Naive thymus-derived CD8-positive, alpha-beta T cell (primary cell): Measurements from ENCODE around the gene TECTA. TPM values are rescaled to one million over a fixed set of nuclear protein-coding genes. Genes with fewer than 3 reads are reported as not detected.

Experiments used
- ATAC-seq, 2 donors: fragments of 150-1000 bp; cut with Tn5 transposase in 1 of 2; sonication (Bioruptor Pico), chemical (Tn5 transposase) in 1 of 2; 1 replicate in 1 of 2; 2 replicates in 1 of 2; pipeline ENCODE4 v1.10.0; 2021; ENCODE audit warnings: mild to moderate bottlenecking in 2 of 2, moderate library complexity in 2 of 2
- POLR2A ChIA-PET: fragments of 350-600 bp; sonication (Branson Sonifier 250); formaldehyde crosslinking; loops from one replicate; lab custom pipeline; 2021; ENCODE audit warnings: antibody characterized with exemption; lab: Charles Lee
- DNase-seq, 10 donors: peaks; one replicate each; pipeline versions ENCODE4 v3.0.0 to v3.0.0-alpha.2; 2020 to 2022
- H3K27ac Mint-ChIP-seq, 10 donors: one replicate each; pipeline ENCODE4 v1.8.0; 2020 to 2022; ENCODE audit warnings: mild to moderate bottlenecking in 10 of 10, mixed read lengths in 10 of 10, moderate library complexity in 4 of 10, inconsistent platforms in 1 of 10
- H3K27me3 Mint-ChIP-seq, 5 donors: one replicate each; pipeline ENCODE4 v1.8.0; 2021 to 2022; ENCODE audit warnings: mixed read lengths in 5 of 5
- H3K36me3 Mint-ChIP-seq, 3 donors: one replicate each; pipeline ENCODE4 v1.8.0; 2020 to 2022; ENCODE audit warnings: mixed read lengths in 3 of 3, mild to moderate bottlenecking in 2 of 3, inconsistent platforms in 1 of 3
- H3K4me1 Mint-ChIP-seq, 4 donors: one replicate each; pipeline ENCODE4 v1.8.0; 2021 to 2022; ENCODE audit warnings: mixed read lengths in 4 of 4
- H3K4me3 Mint-ChIP-seq, 10 donors: one replicate each; pipeline ENCODE4 v1.8.0; 2020 to 2022; ENCODE audit warnings: mild to moderate bottlenecking in 10 of 10, mixed read lengths in 10 of 10, moderate library complexity in 6 of 10, inconsistent platforms in 1 of 10
- H3K9me3 Mint-ChIP-seq, 9 donors: one replicate each; pipeline ENCODE4 v1.8.0; 2020 to 2022; ENCODE audit warnings: mixed read lengths in 9 of 9, mild to moderate bottlenecking in 3 of 9, inconsistent platforms in 1 of 9, moderate library complexity in 1 of 9
- polyA plus RNA-seq, 3 donors: library from polyadenylated mRNA; unstranded; fragments of 300-500 nt; fragmentation: Illumina TruSeq; gene quantifications; one replicate each; pipeline ENCODE4 v1.2.3, GENCODE V29; 2021
- total RNA-seq, 8 experiments: library from RNA in 2 of 8; stranded (reverse) in 2 of 8; gene quantifications; one replicate each; pipeline ENCODE4 v1.2.3 and lab custom pipeline; 2021 to 2026

The TECTA gene
- total and polyA plus RNA-seq, 5 experiments from 2014 or later = 0.31 to 0.58 (median 0.57) TPM; not detected in 2

- Mint-ChIP-seq H3K27me3 (peaks cover 15 to 42% (median 32%) of the 10 kb centered on the region in 5 donors), H3K27ac (no peak overlapping the region), H3K36me3 (no peaks in the 10 kb centered on the region), H3K4me3 (no peak overlapping the region), H3K4me1 (no peaks in the 10 kb centered on the region), H3K9me3 (no peaks in the 10 kb centered on the region)
- ATAC-seq (no peak), DNase-seq (no peak)
- POLR2A ChIA-PET = no interaction called here
These were observed 110.6 kb downstream of the TECTA start for GRCh38 chr11:121211626-121212025.

DNA sequence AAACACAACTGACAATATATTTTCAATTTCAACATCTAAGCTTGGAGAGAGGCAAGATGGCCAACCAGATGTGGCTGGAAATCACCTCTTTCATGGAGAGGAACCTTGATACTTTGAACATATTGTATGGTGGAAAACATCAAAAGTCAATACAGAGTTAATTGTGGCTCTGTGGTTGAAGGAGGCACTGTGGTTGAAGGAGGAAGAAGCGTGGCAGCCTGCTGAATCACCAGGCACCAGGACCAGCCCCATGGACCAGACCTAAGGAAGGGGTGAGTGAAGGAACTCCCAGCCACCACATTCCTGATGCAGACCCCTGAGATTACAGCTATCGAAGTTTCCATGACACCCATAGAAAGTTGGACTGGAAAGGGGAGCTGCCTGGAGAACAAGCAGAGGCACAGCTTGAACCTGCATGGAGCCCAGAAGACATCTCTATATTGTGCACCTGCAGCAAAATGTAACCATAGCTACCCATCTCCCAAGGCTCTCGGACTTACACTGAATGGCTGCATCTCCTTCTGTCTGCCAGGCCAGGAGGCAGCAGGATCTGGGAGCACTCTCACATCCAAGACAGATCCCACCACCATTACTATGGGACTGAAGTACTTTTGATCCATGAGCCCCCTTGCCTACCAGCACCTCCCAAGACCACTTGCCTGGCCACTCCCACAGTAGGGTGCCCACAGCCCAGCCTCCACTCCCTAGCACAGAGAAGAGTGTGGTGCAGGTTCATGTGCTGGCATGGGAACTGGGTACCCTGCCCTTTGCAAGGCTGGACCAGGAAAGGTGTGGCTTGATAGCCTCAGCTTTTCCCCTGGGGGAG is 111.7 kb downstream of the TECTA start:
- no peaks in the 10 kb centered on the region for H3K36me3 Mint-ChIP-seq
- ATAC-seq (no peak), DNase-seq (no peak)
- POLR2A ChIA-PET = no interaction called here
- H3K9me3 Mint-ChIP-seq = no peaks in the 10 kb centered on the region
- peaks cover 11 to 39% (median 34%) of the 10 kb centered on the region in 5 donors for H3K27me3 Mint-ChIP-seq
- no peak overlapping the region for H3K27ac Mint-ChIP-seq
- no peaks in the 10 kb centered on the region for H3K4me1 Mint-ChIP-seq
- no peak overlapping the region for H3K4me3 Mint-ChIP-seq

DNA sequence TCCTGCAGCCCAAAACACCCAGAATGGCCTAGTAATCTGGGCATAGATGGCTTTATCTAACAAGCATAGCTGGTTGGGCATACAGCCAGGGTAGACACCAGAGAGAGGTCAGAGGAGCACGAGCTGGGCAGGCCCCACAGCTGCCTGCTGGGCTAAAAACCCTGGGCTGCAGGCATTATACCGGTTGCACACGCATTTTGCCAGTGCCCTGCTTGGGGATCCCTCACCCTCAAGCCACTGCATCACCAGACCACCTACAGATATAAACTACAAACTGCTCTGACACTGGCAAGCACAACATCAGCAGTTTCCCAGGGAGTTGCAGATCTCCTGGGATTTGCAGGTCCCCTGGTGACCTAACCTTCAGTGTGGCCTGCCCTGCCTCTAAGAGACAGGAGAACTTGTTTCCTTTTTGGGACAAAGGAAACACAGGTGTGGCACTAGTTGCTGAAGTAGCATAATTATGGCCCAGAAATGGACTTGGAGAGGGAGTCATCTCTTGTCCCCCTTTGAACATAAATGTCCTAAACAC is 112.4 kb downstream of the TECTA start:
- POLR2A ChIA-PET = no interaction called here
- H3K36me3 Mint-ChIP-seq = no peaks in the 10 kb centered on the region
- H3K4me3 Mint-ChIP-seq = no peak overlapping the region
- H3K9me3 Mint-ChIP-seq = no peaks in the 10 kb centered on the region
- H3K27ac Mint-ChIP-seq = no peak overlapping the region
- DNase-seq (no peak), ATAC-seq (no peak)
- no peaks in the 10 kb centered on the region for H3K4me1 Mint-ChIP-seq
- H3K27me3 Mint-ChIP-seq = peaks cover 11 to 39% (median 33%) of the 10 kb centered on the region in 5 donors

DNA sequence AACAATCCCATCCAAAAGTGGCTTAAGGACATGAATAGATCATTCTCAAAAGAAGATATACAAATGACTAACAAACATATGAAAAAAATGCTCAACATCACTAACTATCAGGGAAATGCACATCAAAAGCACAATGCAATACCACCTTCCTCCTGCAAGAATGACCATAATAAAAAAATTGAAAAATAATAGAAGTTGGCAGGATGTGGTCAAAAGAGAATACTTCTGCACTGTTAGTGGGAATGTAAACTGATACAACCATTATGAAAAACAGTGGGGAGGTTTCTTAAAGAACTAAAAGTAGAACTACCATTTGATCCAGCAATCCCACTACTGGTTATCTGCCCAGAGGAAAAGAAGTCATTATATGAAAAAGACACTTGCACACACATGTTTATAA is 113.8 kb downstream of the TECTA start:
- Mint-ChIP-seq H3K4me1 (no peaks in the 10 kb centered on the region), H3K27ac (no peak overlapping the region), H3K27me3 (peaks cover 10 to 39% (median 29%) of the 10 kb centered on the region in 5 donors), H3K4me3 (no peak overlapping the region), H3K36me3 (no peaks in the 10 kb centered on the region), H3K9me3 (no peaks in the 10 kb centered on the region)
- DNase-seq = no peak
- POLR2A ChIA-PET = no interaction called here
- no peak for ATAC-seq

DNA sequence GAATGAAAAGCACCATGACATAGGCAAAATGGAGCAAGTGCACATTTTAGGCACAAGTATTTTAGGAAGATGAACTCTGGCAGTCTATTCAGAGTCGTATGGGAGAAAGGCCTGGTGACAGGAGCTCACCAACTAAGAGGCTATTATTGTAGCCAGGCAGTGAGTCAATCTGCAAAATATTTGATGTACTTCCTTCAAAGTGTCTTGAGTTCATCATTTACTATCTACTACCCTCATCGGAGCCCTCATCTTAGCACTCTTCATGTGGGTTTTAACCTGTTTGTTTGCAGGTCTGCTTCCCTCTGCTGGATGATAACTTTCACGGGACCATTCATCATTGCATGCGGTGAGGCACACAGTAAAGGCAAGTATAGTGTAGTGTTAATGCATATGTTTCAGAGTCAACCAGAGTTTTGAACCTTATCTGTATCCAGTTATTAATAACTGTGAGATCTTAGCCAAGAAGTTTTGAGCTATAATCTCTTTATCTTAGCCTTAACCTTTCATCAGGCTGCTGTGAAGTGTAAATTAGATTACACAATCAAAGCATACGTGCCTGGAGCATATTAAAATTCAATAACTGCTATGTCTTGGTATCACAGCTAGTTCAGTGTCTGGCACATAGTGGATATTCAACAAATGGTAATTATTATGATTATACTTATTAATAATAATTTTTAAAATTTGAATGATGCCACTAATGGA is 120.6 kb downstream of the TECTA start:
- POLR2A ChIA-PET = no interaction called here
- no peak overlapping the region for H3K27ac Mint-ChIP-seq
- H3K9me3 Mint-ChIP-seq = peaks cover 0 to 3% (median 0%) of the 10 kb centered on the region in 9 donors
- peaks cover 0 to 18% (median 11%) of the 10 kb centered on the region in 5 donors for H3K27me3 Mint-ChIP-seq
- ATAC-seq (no peak), DNase-seq (no peak)
- H3K4me1 Mint-ChIP-seq = no peaks in the 10 kb centered on the region
- H3K4me3 Mint-ChIP-seq = no peak overlapping the region
- no peaks in the 10 kb centered on the region for H3K36me3 Mint-ChIP-seq

GRCh38 chr11:121223161-121223560 is 122.1 kb downstream of the TECTA start:
- POLR2A ChIA-PET = no interaction called here
- H3K27ac Mint-ChIP-seq = no peak overlapping the region
- no peaks in the 10 kb centered on the region for H3K4me1 Mint-ChIP-seq
- no peak overlapping the region for H3K4me3 Mint-ChIP-seq
- DNase-seq (no peak), ATAC-seq (no peak)
- H3K27me3 Mint-ChIP-seq = peaks cover 0 to 19% (median 13%) of the 10 kb centered on the region in 5 donors
- peaks cover 0 to 7% (median 0%) of the 10 kb centered on the region in 9 donors for H3K9me3 Mint-ChIP-seq
- H3K36me3 Mint-ChIP-seq = peaks cover 0 to 4% (median 3%) of the 10 kb centered on the region in 3 donors

DNA sequence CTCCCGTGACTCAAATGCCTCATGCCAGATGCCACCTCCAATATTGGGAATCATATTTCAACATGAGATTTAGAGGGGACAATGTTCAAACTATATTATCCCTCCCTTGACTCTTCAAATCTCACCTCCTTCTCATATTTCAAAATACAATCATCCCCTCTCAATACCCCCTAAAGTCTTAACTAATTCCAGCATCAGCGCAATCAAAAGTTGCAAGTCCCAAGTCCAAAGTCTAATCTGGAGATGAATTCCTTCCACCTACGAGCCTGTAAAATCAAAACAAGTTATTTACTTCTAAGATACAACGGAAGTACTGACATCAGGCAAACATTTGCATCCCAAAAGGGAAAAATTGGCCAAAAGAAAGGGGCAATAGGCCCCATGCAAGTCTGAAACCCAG is 124.3 kb downstream of the TECTA start:
- peaks cover 0 to 4% (median 3%) of the 10 kb centered on the region in 3 donors for H3K36me3 Mint-ChIP-seq
- POLR2A ChIA-PET = no interaction called here

DNA sequence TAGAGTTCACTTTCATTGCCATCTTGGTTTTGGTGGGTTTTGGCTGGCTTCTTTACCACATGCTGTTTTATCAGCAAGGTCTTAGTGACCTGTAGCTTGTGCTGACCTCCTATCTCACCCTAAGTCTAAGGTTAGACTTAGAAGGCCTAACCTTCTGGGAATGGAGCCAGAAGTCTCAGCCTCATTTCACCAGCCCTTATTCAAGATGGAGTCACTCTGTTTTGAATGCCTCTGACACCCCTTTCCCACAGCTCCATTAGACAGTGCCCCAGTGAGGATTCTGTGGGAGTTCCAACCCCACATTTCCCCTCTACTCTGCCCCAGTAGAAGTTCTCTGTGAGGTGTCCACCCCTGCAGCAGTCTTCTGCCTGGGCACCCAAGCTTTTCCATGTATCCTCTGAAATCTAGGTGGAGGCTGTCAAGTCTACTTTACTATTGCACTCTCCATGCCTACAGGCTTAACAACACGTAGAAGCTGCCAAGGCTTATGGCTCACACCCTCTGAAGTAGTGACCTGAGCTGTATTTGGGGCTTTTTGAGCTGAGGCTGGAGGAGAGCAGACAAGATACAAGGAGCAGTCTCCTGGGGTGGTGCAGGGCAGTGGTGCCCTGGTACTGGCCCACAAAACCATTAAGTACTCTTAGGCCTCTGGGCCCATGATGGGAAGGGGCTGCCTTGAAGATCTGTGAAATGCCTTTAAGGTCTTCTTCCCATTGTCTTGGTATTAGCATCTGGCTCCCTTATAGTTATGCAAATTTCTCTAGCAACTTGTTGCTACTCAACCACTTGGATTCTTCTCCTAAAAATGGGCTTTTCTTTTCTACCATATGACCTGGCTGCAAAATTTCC is 125.6 kb downstream of the TECTA start:
- ATAC-seq (no peak), DNase-seq (no peak)
- POLR2A ChIA-PET = no interaction called here
- H3K27ac Mint-ChIP-seq = no peak overlapping the region
- no peak overlapping the region for H3K4me3 Mint-ChIP-seq
- H3K27me3 Mint-ChIP-seq = peaks cover 13 to 30% (median 20%) of the 10 kb centered on the region in 5 donors
- peaks cover 0 to 4% (median 3%) of the 10 kb centered on the region in 3 donors for H3K36me3 Mint-ChIP-seq
- no peaks in the 10 kb centered on the region for H3K4me1 Mint-ChIP-seq
- H3K9me3 Mint-ChIP-seq = peaks cover 0 to 7% (median 0%) of the 10 kb centered on the region in 9 donors

More for the DNA sequence above, 124.3 kb downstream of the TECTA start:
- Mint-ChIP-seq H3K4me3 (no peak overlapping the region), H3K27me3 (peaks cover 4 to 26% (median 15%) of the 10 kb centered on the region in 5 donors), H3K27ac (no peak overlapping the region), H3K9me3 (peaks cover 0 to 7% (median 0%) of the 10 kb centered on the region in 9 donors), H3K4me1 (no peaks in the 10 kb centered on the region)
- no peak for DNase-seq
- ATAC-seq = no peak

DNA sequence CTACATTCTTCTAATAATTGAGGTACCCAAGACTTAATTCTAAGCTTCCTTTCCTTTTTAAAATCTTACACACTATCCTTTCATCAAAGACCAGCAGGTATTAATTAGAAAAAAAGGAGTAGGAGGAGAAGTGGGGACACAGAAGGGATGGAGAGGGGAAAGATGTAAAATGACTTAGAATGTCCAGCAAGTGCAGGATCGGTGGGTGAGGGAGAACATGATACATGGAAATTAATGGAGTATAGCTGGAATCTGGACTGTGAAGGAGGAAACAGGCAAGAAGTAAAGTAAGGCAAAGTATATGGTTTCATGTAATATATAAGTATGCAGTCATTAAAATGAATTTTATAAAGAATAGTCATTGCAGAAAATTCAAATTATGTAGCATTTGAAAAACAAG is 127.8 kb downstream of the TECTA start:
- H3K27ac Mint-ChIP-seq = no peak overlapping the region
- peaks cover 14 to 31% (median 24%) of the 10 kb centered on the region in 5 donors for H3K27me3 Mint-ChIP-seq
- no peaks in the 10 kb centered on the region for H3K4me1 Mint-ChIP-seq
- peaks cover 0 to 7% (median 0%) of the 10 kb centered on the region in 9 donors for H3K9me3 Mint-ChIP-seq
- POLR2A ChIA-PET = no interaction called here
- DNase-seq (no peak), ATAC-seq (no peak)
- peaks cover 0 to 4% (median 3%) of the 10 kb centered on the region in 3 donors for H3K36me3 Mint-ChIP-seq
- no peak overlapping the region for H3K4me3 Mint-ChIP-seq

DNA sequence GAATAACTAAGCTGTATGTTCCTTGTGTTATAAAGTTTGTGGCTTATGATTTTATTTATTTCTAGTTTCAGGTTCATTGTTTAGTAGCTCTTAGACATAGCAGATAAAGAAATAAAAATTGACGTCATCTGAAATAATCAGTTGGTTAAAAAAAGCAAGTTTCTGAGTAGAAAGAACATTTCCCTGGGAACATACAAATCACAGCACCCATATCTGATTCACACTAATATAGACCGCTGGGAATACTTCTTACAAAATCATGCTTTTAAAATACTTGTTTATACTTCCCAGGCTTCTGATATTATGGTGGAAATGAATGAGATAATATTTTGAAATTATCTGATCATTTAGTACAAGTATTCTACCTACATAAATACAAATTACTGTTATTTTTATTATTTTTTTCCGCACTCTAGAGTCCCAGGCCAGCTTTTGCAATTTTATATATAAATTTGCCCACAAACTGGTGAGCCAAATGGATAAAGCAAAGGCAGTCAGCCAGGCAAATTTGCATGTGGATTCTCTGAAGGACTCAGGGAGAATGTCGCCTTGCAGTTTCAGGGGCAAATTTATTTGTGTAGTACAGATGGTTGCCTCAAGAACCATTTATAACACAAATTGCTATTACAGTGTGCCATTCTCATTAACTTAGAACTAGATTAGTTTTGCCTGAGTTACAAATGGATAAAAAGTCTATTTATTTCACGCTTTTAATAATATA is 128.6 kb downstream of the TECTA start:
- no peaks in the 10 kb centered on the region for H3K4me1 Mint-ChIP-seq
- H3K9me3 Mint-ChIP-seq = peaks cover 0 to 7% (median 0%) of the 10 kb centered on the region in 9 donors
- ATAC-seq (no peak), DNase-seq (no peak)
- H3K27ac Mint-ChIP-seq = no peak overlapping the region
- H3K27me3 Mint-ChIP-seq = peaks cover 18 to 36% (median 30%) of the 10 kb centered on the region in 5 donors
- H3K4me3 Mint-ChIP-seq = no peak overlapping the region
- POLR2A ChIA-PET = no interaction called here
- peaks cover 0 to 4% (median 3%) of the 10 kb centered on the region in 3 donors for H3K36me3 Mint-ChIP-seq

- POLR2A ChIA-PET = no interaction called here
- Mint-ChIP-seq H3K27ac (no peak overlapping the region), H3K4me1 (peaks cover 0 to 4% (median under 1%) of the 10 kb centered on the region in 4 donors), H3K27me3 (peaks cover 24 to 51% (median 38%) of the 10 kb centered on the region in 5 donors), H3K36me3 (peaks cover 0 to 4% (median 3%) of the 10 kb centered on the region in 3 donors), H3K9me3 (peaks cover 0 to 7% (median 0%) of the 10 kb centered on the region in 9 donors), H3K4me3 (no peak overlapping the region)
- DNase-seq (no peak), ATAC-seq (no peak)
These were observed 130.7 kb downstream of the TECTA start for GRCh38 chr11:121231576-121232278.
